ENCODE results near the gene ANXA1.
"Not testable (repeated sequence)": the region's sequence is repeated elsewhere in the genome, so short reads cannot be mapped to it uniquely, and the experiment has no call there.

ANXA1 gene

DNA sequence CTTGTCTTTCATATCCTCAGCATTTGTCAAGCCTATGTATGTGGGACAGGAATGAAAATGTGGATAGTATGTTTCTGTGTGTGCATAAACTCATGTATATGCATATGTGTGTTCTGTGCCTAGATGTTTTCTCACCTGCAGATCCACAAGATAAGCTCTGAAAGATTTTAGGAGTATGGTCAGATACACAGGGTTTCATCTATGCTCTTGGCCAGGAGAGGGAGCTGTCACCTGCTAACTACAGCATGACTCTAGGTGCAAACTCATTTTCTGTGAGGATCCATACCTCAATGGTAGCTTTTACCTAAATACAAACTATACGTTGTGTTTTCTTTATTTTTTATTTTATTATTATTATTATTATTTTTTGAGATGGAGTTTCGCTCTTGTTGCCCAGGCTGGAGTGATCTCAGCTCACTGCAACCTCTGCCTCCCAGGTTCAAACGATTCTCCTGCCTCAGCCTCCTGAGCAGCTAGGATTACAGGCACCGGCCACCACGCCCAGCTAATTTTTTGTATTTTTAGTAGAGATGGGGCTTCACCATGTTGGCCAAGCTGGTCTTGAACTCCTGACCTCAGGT, 44.1 kb upstream of the ANXA1 start:
- H3K79me2 ChIP-seq (ENCODE audit: insufficient read depth, low read length) = not testable (repeated sequence)

DNA sequence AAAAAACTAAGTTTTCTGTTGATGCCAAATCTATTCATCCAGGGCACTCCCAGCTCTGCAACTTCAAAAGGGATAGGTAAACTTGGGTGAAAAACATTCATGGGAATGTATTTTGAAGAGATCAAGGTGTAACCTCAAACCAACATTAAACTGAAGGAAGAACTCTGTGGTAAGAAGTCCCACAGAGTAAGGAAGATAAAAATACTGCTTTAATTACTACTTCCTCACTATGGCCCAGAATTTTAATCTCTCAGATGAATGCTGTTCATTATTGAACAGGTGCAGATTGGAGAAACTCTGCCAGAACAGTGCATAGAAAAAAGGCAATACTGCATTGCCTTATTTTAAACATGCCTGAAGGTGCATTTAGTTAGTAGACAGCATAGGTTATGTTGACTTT, 37.6 kb upstream of the ANXA1 start:
- Histone ChIP-seq H3F3A (ENCODE audit: insufficient read depth, low read length) (no peaks in the 10 kb centered on the region), H3K4me1 (ENCODE audit: insufficient read depth, low read length, severe bottlenecking) (no peaks in the 10 kb centered on the region), H4K20me1 (ENCODE audit: insufficient read depth, low read length) (no peaks in the 10 kb centered on the region), H3K36me3 (ENCODE audit: insufficient read depth, low read length) (no peaks in the 10 kb centered on the region), H3K9ac (ENCODE audit: low read length) (no peak overlapping the region), H3K9me2 (ENCODE audit: low read depth, low read length) (no peaks in the 10 kb centered on the region), H3K9me3 (ENCODE audit: low read length) (no peaks in the 10 kb centered on the region), H3K4me3 (ENCODE audit: low read depth, low read length, poor library complexity, severe bottlenecking) (no peak overlapping the region), H2AFZ (ENCODE audit: low read length) (no peak overlapping the region), H3K4me2 (ENCODE audit: low read length) (no peak overlapping the region), H3K27me3 (ENCODE audit: insufficient read depth, low read length) (no peaks in the 10 kb centered on the region), H3K27ac (ENCODE audit: low read depth, low read length, poor library complexity, severe bottlenecking) (no peak overlapping the region), H3K79me2 (ENCODE audit: insufficient read depth, low read length) (no peaks in the 10 kb centered on the region)
- TF ChIP-seq, protein P1, sequence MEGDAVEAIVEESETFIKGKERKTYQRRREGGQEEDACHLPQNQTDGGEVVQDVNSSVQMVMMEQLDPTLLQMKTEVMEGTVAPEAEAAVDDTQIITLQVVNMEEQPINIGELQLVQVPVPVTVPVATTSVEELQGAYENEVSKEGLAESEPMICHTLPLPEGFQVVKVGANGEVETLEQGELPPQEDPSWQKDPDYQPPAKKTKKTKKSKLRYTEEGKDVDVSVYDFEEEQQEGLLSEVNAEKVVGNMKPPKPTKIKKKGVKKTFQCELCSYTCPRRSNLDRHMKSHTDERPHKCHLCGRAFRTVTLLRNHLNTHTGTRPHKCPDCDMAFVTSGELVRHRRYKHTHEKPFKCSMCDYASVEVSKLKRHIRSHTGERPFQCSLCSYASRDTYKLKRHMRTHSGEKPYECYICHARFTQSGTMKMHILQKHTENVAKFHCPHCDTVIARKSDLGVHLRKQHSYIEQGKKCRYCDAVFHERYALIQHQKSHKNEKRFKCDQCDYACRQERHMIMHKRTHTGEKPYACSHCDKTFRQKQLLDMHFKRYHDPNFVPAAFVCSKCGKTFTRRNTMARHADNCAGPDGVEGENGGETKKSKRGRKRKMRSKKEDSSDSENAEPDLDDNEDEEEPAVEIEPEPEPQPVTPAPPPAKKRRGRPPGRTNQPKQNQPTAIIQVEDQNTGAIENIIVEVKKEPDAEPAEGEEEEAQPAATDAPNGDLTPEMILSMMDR (IDR thresholded peaks at IDR 0.05; ENCODE audit: low read length) = no peak
- TF ChIP-seq EZH2 (IDR thresholded peaks at IDR 0.05; ENCODE audit: borderline replicate concordance, low read length) = no peak

More for the DNA sequence above, 44.1 kb upstream of the ANXA1 start:
- H3K36me3 ChIP-seq (ENCODE audit: insufficient read depth, low read length); H2AFZ ChIP-seq (ENCODE audit: low read length); H3K4me1 ChIP-seq (ENCODE audit: insufficient read depth, low read length, severe bottlenecking); H3F3A ChIP-seq (ENCODE audit: insufficient read depth, low read length); H3K4me3 ChIP-seq (ENCODE audit: low read depth, low read length, poor library complexity, severe bottlenecking); H4K20me1 ChIP-seq (ENCODE audit: insufficient read depth, low read length); H3K27me3 ChIP-seq (ENCODE audit: insufficient read depth, low read length); H3K4me2 ChIP-seq (ENCODE audit: low read length); H3K9ac ChIP-seq (ENCODE audit: low read length); H3K9me3 ChIP-seq (ENCODE audit: low read length); H3K27ac ChIP-seq (ENCODE audit: low read depth, low read length, poor library complexity, severe bottlenecking); H3K9me2 ChIP-seq (ENCODE audit: low read depth, low read length): not testable (repeated sequence)
- TF ChIP-seq, protein P1 (IDR thresholded peaks at IDR 0.05; ENCODE audit: low read length) = peak; percentile 72

DNA sequence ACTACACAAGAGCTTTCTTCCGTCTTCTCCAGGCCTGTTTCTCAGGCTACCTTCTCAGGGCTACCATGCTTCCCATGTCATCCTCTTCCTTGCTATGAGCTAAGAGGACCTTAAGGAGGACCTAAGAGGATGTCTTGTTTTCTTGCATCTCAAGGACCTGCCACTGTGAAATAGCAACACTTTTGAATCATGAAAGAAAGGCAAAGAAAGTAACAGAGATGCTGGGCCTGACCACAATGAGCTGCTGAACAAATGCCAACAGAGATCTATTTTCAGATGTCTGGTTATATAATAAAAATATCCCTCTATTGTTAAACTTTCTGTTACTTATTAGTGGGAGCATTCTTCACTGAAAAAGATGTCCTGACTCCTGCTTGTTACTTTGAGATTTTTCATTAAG, 36.7 kb upstream of the ANXA1 start:
- Histone ChIP-seq H3K9ac (ENCODE audit: low read length) (no peak overlapping the region), H3K4me2 (ENCODE audit: low read length) (no peak overlapping the region), H3K27ac (ENCODE audit: low read depth, low read length, poor library complexity, severe bottlenecking) (no peak overlapping the region), H3K4me3 (ENCODE audit: low read depth, low read length, poor library complexity, severe bottlenecking) (no peak overlapping the region), H3K36me3 (ENCODE audit: insufficient read depth, low read length) (no peaks in the 10 kb centered on the region), H2AFZ (ENCODE audit: low read length) (no peak overlapping the region), H3K79me2 (ENCODE audit: insufficient read depth, low read length) (no peaks in the 10 kb centered on the region), H3K9me2 (ENCODE audit: low read depth, low read length) (no peaks in the 10 kb centered on the region), H3F3A (ENCODE audit: insufficient read depth, low read length) (no peaks in the 10 kb centered on the region), H4K20me1 (ENCODE audit: insufficient read depth, low read length) (no peaks in the 10 kb centered on the region), H3K27me3 (ENCODE audit: insufficient read depth, low read length) (no peaks in the 10 kb centered on the region), H3K4me1 (ENCODE audit: insufficient read depth, low read length, severe bottlenecking) (no peaks in the 10 kb centered on the region), H3K9me3 (ENCODE audit: low read length) (no peaks in the 10 kb centered on the region)
- TF ChIP-seq, protein P1 (IDR thresholded peaks at IDR 0.05; ENCODE audit: low read length) = no peak
- TF ChIP-seq EZH2 (IDR thresholded peaks at IDR 0.05; ENCODE audit: borderline replicate concordance, low read length) = no peak

All from OCI-LY1 (cell line).